NCI-H2107 treated with DMSO at 0.1 percent for 48 hours (cell line): ENCODE results near the gene HMGN1.
A peak's percentile ranks its signal among the peaks of the same experiment; 100 is the strongest.

Experiments
- DNase-seq: peaks from one replicate; lab custom pipeline; 2025; ENCODE audit not compliant: unreplicated experiment; lab: John Stamatoyannopoulos, UW

The HMGN1 gene

GRCh38 chr21:39334611-39335010, 14.3 kb downstream of the HMGN1 start:
- no peak for DNase-seq

DNA sequence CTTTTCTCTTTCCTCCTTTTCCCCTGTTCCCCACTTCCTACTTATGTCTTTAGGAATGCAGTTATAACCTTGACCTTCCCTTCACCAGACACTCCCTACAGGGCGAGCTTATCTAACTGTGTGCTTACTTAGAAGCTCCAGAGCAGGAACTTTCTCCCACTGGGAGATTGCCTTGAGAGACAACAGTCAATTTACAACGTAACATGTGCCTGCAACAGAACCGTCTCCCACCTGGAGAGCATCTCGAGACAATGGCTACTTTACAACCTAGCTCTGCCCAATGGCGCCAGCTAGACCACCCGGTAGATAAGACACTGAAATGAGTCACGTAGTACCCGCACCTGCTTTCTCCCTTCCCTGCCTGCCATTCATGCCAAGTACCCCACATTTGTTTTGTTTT, 16.7 kb downstream of the HMGN1 start:
- DNase-seq, result no peak

- no peak for DNase-seq
Measured at GRCh38 chr21:39330001-39330400, 18.9 kb downstream of the HMGN1 start.

GRCh38 chr21:39327727-39328126, 21.2 kb downstream of the HMGN1 start:
- no peak for DNase-seq

GRCh38 chr21:39326607-39327307, 22.1 kb downstream of the HMGN1 start:
- no peak for DNase-seq

DNA sequence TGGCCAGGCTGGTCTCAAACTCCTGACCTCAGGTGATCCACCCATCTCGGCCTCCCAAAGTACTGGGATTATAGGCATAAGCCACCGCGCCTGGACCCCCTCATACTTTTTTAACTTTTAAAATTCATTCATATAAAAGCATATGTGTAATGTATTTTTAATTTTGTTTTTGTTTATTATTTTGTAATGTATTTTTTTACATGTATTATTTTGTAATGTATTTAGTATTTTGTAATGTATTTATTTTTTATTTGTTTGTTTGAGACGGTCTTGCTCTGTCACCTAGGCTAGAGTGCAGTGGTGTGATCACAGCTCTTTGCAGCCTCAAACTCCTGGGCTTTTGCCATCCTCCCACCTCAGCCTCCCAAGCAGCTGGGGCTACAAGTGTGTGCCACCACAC, 23.4 kb downstream of the HMGN1 start:
- no peak for DNase-seq

DNA sequence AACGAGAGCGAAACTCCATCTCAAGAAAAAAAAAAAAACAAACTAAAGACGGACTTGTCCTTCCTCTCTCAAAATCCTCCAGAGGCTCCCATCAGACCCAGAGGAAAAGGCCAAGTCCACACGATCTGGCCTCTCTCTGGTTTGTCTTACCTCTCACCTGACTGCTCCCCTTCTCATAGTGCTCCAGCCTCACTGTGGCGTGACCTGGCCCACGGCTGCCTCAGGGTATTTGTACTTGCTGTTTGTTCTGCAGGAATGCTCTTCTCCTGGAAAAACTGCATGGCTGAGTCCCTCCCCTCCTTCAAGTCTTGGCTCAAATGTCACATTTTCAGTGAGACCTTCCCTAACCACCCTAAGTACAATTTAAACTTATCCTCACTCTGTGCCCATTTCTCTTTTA, 27.5 kb downstream of the HMGN1 start:
- no peak for DNase-seq

- DNase-seq, result no peak
Measured at GRCh38 chr21:39319814-39320332, 29.0 kb downstream of the HMGN1 start.

GRCh38 chr21:39319251-39319756, 29.6 kb downstream of the HMGN1 start:
- DNase-seq, result no peak

DNA sequence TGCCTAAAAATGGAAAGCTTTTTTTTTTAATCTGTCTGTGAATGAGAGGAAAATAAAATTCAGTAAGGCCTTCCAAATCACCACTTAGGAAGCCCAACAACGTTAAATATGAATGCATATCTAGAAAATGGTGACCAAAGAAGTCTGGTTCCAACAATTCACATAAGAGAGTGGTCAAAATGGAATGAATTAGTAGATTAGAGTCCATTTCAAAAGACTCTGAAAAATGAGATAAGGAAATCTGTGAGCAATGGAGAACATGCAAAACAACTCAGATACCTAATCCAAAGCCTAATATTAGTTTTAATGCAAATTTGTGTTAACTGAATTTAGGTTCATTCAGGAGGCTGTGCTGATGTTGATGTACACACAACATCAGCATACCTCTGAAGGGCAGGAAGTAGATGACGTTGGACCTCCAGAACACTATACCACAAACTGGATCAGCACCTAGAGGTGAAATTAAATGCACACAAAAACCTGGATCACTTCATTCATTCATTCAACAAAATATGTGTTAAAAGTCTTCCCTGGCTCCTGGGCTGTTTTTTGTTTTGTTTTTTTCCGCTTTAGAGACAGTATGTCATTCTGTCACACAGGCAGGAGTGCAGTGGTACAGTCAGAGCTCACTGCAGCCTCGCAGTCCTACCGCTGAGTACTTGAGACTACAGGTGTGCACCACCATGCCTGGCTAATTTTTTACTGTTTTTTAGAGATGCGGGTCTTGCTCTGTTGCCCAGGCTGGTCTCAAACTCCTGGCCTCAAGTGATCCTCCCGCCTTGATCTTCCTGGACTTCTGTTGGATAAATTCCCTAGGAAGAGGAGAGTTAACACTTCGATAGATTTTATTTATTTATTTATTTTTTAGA, 30.6 kb downstream of the HMGN1 start:
- DNase-seq, result no peak

DNA sequence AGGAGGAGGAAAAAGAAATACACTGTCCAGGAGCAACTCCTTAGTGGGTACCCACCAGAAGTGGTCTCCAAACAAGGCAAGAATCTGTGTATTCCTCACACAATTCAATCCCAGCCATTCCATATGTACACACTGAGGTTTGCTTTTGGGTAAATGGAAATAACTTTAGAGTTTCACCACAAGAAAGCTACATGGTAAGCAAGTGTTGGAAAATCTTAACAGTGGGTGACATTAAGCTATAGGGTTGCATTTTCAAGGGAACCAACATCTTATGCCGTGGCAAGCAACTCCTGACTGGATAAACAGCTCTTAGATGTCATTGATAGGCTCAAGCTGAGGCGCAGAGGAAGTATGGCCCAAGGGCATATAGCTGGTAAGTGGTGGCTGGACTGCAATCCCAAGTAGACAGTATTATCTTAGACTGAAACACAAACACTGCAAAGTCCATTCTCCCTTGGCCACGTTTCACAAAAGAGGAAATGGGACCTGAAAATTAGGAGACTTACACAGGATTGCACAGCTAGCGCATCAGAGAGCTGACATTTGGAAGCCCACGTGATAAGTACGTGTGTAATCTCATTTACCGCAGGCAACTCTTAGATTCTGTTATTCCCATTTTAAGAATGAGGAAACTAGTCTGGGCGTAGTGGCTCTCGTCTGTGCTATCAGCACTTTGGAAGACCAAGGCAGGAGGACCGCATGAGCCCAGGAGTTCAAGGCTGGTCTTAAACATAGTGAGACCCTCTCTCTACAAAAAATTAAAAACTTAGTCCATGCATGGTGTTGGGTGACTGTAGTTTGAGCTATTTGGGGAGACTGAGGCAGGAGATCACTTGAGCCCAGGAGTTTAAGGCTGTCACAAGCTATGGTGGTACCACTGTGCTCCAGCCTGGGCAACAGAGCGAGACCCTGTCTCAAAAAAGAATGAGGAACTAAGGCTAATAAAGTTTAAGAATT, 31.5 kb downstream of the HMGN1 start:
- DNase-seq, result no peak

GRCh38 chr21:39316729-39317128, 32.2 kb downstream of the HMGN1 start:
- no peak for DNase-seq

- DNase-seq, result no peak
Measured at GRCh38 chr21:39315603-39316445, 33.1 kb downstream of the HMGN1 start.

GRCh38 chr21:39314143-39315027, 34.5 kb downstream of the HMGN1 start:
- DNase-seq, result peak; percentile 50

GRCh38 chr21:39313571-39314142, 35.2 kb downstream of the HMGN1 start, which contains the start of gene BRWD1:
Gene BRWD1 (minus strand): TSS chr21:39313632. CDS start chr21:39313491, 141 bp downstream.
- DNase-seq, result peak; percentile 66

- no peak for DNase-seq
Measured at GRCh38 chr21:39313042-39313570, 35.8 kb downstream of the HMGN1 start.

DNA sequence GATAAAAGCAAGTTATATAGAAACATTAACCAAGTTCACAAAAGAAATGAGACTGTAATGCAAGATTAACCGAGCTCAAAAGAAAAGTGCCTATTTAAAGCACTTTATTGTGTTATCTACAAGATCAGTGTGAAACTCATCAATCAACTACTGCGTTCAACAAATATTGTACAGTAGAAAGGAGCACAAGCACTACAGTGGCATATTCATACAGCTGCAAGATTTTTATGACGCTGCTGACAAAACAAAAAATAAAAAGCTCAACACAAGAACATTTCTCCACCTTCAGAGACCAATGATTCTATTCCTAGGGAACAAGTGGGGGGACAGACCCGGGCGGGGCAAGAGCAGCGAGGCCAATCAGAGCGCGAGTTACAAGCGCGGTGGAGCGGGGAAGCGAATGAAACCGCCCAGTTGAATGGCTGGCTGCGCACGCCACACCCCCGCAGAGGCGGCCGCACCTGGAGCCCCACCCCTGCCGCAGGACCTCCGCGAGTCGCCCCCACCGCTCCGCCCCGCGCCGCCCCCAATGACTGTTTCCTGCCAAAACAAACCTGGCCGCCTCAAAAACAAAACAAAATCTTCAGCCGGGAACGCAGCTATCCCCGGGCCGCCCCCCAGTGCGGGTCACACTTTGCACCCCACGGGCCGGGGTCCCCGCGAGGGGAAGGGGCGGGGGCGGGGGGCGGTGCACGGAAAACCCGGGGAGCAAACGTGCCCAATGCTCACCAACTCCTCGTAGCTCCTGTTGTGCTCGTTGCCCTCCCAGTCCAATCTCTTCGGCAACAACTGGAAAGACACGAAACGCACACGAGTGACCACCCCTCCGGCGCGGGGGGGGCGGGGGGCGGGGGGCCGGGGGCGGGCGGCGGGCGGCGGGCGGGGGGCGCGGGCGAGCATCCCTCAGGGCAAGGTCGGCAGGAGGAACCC, 36.5 kb downstream of the HMGN1 start:
- peak; percentile 88 for DNase-seq
